GM12891 (cell line): Measurements from ENCODE around the gene KLRC3.

Source experiments
- DNase-seq: peaks from one replicate; pipeline ENCODE4 v3.0.0; 2011; ENCODE audit warnings: low spot score; ENCODE audit not compliant: insufficient read length
- FAIRE-seq: peaks from 2 replicates; lab custom pipeline; 2011; peaks lifted over from hg19 to GRCh38; lab: Jason Lieb, UNC
- PAX5 ChIP-seq: IDR thresholded peaks from 2 replicates; pipeline ENCODE4 v1.6.1; 2011; ENCODE audit warnings: low read length, moderate library complexity, mild to moderate bottlenecking; ENCODE audit not compliant: insufficient read depth, severe bottlenecking
- POLR2A ChIP-seq: IDR thresholded peaks from 2 replicates; pipeline ENCODE4 v1.6.1; 2011; ENCODE audit warnings: low read depth, low read length, control low read depth
- POLR2AphosphoS5 ChIP-seq: IDR thresholded peaks from 2 replicates; pipeline ENCODE4 v1.6.1; 2011; ENCODE audit warnings: low read depth, low read length, control low read depth
- POU2F2 ChIP-seq: IDR thresholded peaks from 2 replicates; pipeline ENCODE4 v1.6.1; 2011; ENCODE audit warnings: low read depth, mild to moderate bottlenecking, control low read depth, low read length, moderate library complexity
- SPI1 ChIP-seq: IDR thresholded peaks from 2 replicates; pipeline ENCODE4 v1.6.1; 2011; ENCODE audit warnings: low read depth, low read length, control low read depth
- TAF1 ChIP-seq: IDR thresholded peaks from 2 replicates; pipeline ENCODE4 v1.6.1; 2011; ENCODE audit warnings: low read depth, low read length, control low read depth

KLRC3 gene

GRCh38 chr12:10363914-10364814, 56.2 kb downstream of the KLRC3 start:
- TF ChIP-seq PAX5 (no peak), SPI1 (peak; percentile 84), POLR2A (peak; percentile 59), POLR2AphosphoS5 (peak; percentile 72; the same call in 1 of the 2 replicates), TAF1 (peak; percentile 55; the same call in 1 of the 2 replicates), POU2F2 (peak; percentile 59; the same call in 1 of the 2 replicates)
- no peak for DNase-seq
- peak; percentile 85 for FAIRE-seq

GRCh38 chr12:10363658-10363913, 56.8 kb downstream of the KLRC3 start:
- FAIRE-seq (no peak), DNase-seq (no peak)
- TF ChIP-seq PAX5 (no peak), POLR2AphosphoS5 (no peak), POLR2A (no peak), SPI1 (no peak), TAF1 (no peak; the same call in 1 of the 2 replicates), POU2F2 (no peak)

GRCh38 chr12:10362828-10363657, 57.4 kb downstream of the KLRC3 start:
- peak; percentile 16 for FAIRE-seq
- no peak for DNase-seq
- TF ChIP-seq TAF1 (no peak), POLR2A (no peak), POLR2AphosphoS5 (no peak), POU2F2 (no peak), SPI1 (no peak), PAX5 (no peak)

- DNase-seq, result no peak
- FAIRE-seq, result no peak
- no peak for TF ChIP-seq SPI1
- TF ChIP-seq POLR2A, result no peak
Observed at GRCh38 chr12:10362325-10362724, 58.1 kb downstream of the KLRC3 start.
